T-helper 1 cell treated with Interleukin-12 subunit alpha and Interleukin-12 subunit beta and Interleukin-4 antibody, amounts not matched to agents 30 μg/mL and 1 μg/mL, for 36 hours (primary cell): Measurements from ENCODE around the gene GPR173.

Experiments
- H3K27ac Mint-ChIP-seq: one replicate; pipeline ENCODE4 v1.8.0; 2021; ENCODE audit warnings: mild to moderate bottlenecking, mixed read lengths
- H3K27me3 Mint-ChIP-seq: one replicate; pipeline ENCODE4 v1.8.0; 2021; ENCODE audit warnings: low read depth, mixed read lengths
- H3K36me3 Mint-ChIP-seq: one replicate; pipeline ENCODE4 v1.8.0; 2021; ENCODE audit warnings: low read depth, mixed read lengths
- H3K4me1 Mint-ChIP-seq: one replicate; pipeline ENCODE4 v1.8.0; 2021; ENCODE audit warnings: low read depth, mixed read lengths
- H3K4me3 Mint-ChIP-seq: one replicate; pipeline ENCODE4 v1.8.0; 2021; ENCODE audit warnings: mild to moderate bottlenecking, moderate library complexity, mixed read lengths
- H3K9me3 Mint-ChIP-seq: one replicate; pipeline ENCODE4 v1.8.0; 2021; ENCODE audit warnings: mixed read lengths

Gene GPR173

GRCh38 chrX:53078943-53079342, 30.4 kb downstream of the GPR173 start:
- Mint-ChIP-seq H3K27me3 (no peaks in the 10 kb centered on the region), H3K27ac (no peak overlapping the region), H3K36me3 (peaks cover 2% of the 10 kb centered on the region), H3K4me1 (peaks cover 21% of the 10 kb centered on the region), H3K9me3 (no peaks in the 10 kb centered on the region), H3K4me3 (no peak overlapping the region)

GRCh38 chrX:53080628-53081580, 32.3 kb downstream of the GPR173 start:
- peak overlapping the region; percentile 93 for H3K27ac Mint-ChIP-seq
- no peaks in the 10 kb centered on the region for H3K27me3 Mint-ChIP-seq
- H3K9me3 Mint-ChIP-seq = no peaks in the 10 kb centered on the region
- peaks cover 23% of the 10 kb centered on the region for H3K4me1 Mint-ChIP-seq
- H3K36me3 Mint-ChIP-seq = peaks cover 11% of the 10 kb centered on the region
- peak overlapping the region; percentile 82 for H3K4me3 Mint-ChIP-seq

- H3K4me1 Mint-ChIP-seq = peaks cover 26% of the 10 kb centered on the region
Observed at GRCh38 chrX:53081925-53082772, 33.6 kb downstream of the GPR173 start, which contains the start of gene TSPYL2. Gene TSPYL2, plus strand, starts transcription at chrX:53082367. Its CDS starts 132 bp downstream, at chrX:53082499.

GRCh38 chrX:53082773-53083616, 34.4 kb downstream of the GPR173 start:
- peaks cover 31% of the 10 kb centered on the region for H3K4me1 Mint-ChIP-seq

More at GRCh38 chrX:53081925-53082772, 33.6 kb downstream of the GPR173 start, which contains the start of gene TSPYL2:
- peaks cover 16% of the 10 kb centered on the region for H3K36me3 Mint-ChIP-seq
- no peaks in the 10 kb centered on the region for H3K27me3 Mint-ChIP-seq
- peak within 1 kb of the TSS; percentile 98 for H3K27ac Mint-ChIP-seq
- peak within 1 kb of the TSS; percentile 93 for H3K4me3 Mint-ChIP-seq
- H3K9me3 Mint-ChIP-seq = no peaks in the 10 kb centered on the region

GRCh38 chrX:53084043-53084570, 35.5 kb downstream of the GPR173 start:
- no peak overlapping the region for H3K27ac Mint-ChIP-seq
- H3K9me3 Mint-ChIP-seq = no peaks in the 10 kb centered on the region
- H3K4me1 Mint-ChIP-seq = peaks cover 40% of the 10 kb centered on the region
- no peaks in the 10 kb centered on the region for H3K27me3 Mint-ChIP-seq
- no peak overlapping the region for H3K4me3 Mint-ChIP-seq
- peaks cover 19% of the 10 kb centered on the region for H3K36me3 Mint-ChIP-seq

More at GRCh38 chrX:53082773-53083616, 34.4 kb downstream of the GPR173 start:
- peak overlapping the region; percentile 93 for H3K4me3 Mint-ChIP-seq
- no peaks in the 10 kb centered on the region for H3K9me3 Mint-ChIP-seq
- H3K36me3 Mint-ChIP-seq = peaks cover 19% of the 10 kb centered on the region
- H3K27me3 Mint-ChIP-seq = no peaks in the 10 kb centered on the region
- peak overlapping the region; percentile 84 for H3K27ac Mint-ChIP-seq

- Mint-ChIP-seq H3K36me3 (peaks cover 19% of the 10 kb centered on the region), H3K27ac (peak overlapping the region; percentile 45), H3K4me1 (peaks cover 40% of the 10 kb centered on the region), H3K4me3 (no peak overlapping the region), H3K9me3 (no peaks in the 10 kb centered on the region), H3K27me3 (no peaks in the 10 kb centered on the region)
Observed at GRCh38 chrX:53084863-53085262, 36.3 kb downstream of the GPR173 start.

- H3K27me3 Mint-ChIP-seq = no peaks in the 10 kb centered on the region
- H3K4me1 Mint-ChIP-seq = peaks cover 38% of the 10 kb centered on the region
- H3K9me3 Mint-ChIP-seq = no peaks in the 10 kb centered on the region
- H3K27ac Mint-ChIP-seq = peak overlapping the region; percentile 10
- H3K36me3 Mint-ChIP-seq = peaks cover 19% of the 10 kb centered on the region
- no peak overlapping the region for H3K4me3 Mint-ChIP-seq
Observed at GRCh38 chrX:53085661-53086229, 37.2 kb downstream of the GPR173 start.

- no peak overlapping the region for H3K27ac Mint-ChIP-seq
- peaks cover 35% of the 10 kb centered on the region for H3K4me1 Mint-ChIP-seq
- H3K36me3 Mint-ChIP-seq = peaks cover 19% of the 10 kb centered on the region
- no peaks in the 10 kb centered on the region for H3K9me3 Mint-ChIP-seq
- no peaks in the 10 kb centered on the region for H3K27me3 Mint-ChIP-seq
- no peak overlapping the region for H3K4me3 Mint-ChIP-seq
Observed at GRCh38 chrX:53086464-53086863, 37.9 kb downstream of the GPR173 start.

- Mint-ChIP-seq H3K4me3 (no peak overlapping the region), H3K36me3 (peaks cover 19% of the 10 kb centered on the region), H3K27me3 (no peaks in the 10 kb centered on the region), H3K4me1 (peaks cover 35% of the 10 kb centered on the region), H3K27ac (peak overlapping the region; percentile 49), H3K9me3 (no peaks in the 10 kb centered on the region)
Observed at GRCh38 chrX:53087388-53087831, 38.8 kb downstream of the GPR173 start.

GRCh38 chrX:53088136-53088974, 39.8 kb downstream of the GPR173 start:
- Mint-ChIP-seq H3K36me3 (peaks cover 18% of the 10 kb centered on the region), H3K4me3 (peak overlapping the region; percentile 83), H3K4me1 (peaks cover 29% of the 10 kb centered on the region), H3K9me3 (no peaks in the 10 kb centered on the region), H3K27ac (peak overlapping the region; percentile 88), H3K27me3 (no peaks in the 10 kb centered on the region)

GRCh38 chrX:53089224-53089842, 40.7 kb downstream of the GPR173 start:
- peak overlapping the region; percentile 61 for H3K27ac Mint-ChIP-seq
- H3K36me3 Mint-ChIP-seq = peaks cover 14% of the 10 kb centered on the region
- no peaks in the 10 kb centered on the region for H3K27me3 Mint-ChIP-seq
- peak overlapping the region; percentile 83 for H3K4me3 Mint-ChIP-seq
- H3K4me1 Mint-ChIP-seq = peaks cover 24% of the 10 kb centered on the region
- H3K9me3 Mint-ChIP-seq = no peaks in the 10 kb centered on the region

- Mint-ChIP-seq H3K9me3 (no peaks in the 10 kb centered on the region), H3K4me3 (no peak overlapping the region), H3K36me3 (peaks cover 13% of the 10 kb centered on the region), H3K4me1 (peaks cover 29% of the 10 kb centered on the region), H3K27ac (no peak overlapping the region), H3K27me3 (no peaks in the 10 kb centered on the region)
Observed at GRCh38 chrX:53089925-53090324, 41.3 kb downstream of the GPR173 start.
